ENCODE measurements around the gene GYG2. TPM values are rescaled to one million over a fixed set of nuclear protein-coding genes. Genes with fewer than 3 reads are reported as not detected.

GYG2 gene
- total and polyA plus RNA-seq, 2 donors (not counting 1 experiment from before 2014, with no cell fraction given): 8.9 to 10.6 TPM

DNA sequence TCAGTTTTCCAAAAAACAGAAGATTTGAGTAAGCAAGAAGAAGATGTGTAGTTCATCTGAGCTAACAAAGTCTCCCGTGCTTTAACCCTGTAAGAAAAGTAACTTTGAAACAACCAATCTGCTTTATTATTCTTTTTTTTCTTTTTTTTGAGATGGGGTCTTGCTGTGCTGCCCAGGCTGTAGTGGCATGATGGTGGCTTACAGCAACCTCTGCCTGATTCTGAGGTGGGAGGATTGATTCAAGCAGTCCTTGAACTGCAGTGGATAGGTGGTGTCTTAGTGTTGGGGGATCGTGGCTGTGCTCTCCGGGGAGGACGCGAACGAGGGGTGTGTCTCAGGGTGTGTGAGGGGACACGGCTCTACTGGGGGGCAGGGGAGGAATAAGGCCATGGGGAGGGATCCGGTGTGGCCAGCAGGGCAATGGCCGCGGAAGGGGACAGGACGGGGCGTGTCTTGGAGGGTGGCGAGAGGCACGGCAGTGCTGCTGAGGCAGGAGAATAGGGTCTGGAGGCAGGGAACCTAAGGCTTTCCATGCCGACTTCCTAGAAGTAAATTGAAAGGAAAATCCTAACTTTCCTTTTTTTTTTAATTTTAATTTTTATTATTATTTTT, 98.0 kb downstream of the GYG2 start:
- H2AFZ ChIP-seq (ENCODE audit: low read length): no peak overlapping the region
- no peaks in the 10 kb centered on the region for H4K20me1 ChIP-seq (ENCODE audit: control insufficient read depth, extremely low read depth, insufficient read depth, low read length)
- no peak overlapping the region for H3K9ac ChIP-seq (ENCODE audit: insufficient read depth, low read length)
- no peak for DNase-seq (ENCODE audit: low read depth in 2 of 2)
- H3K27ac ChIP-seq (ENCODE audit: insufficient read depth, low read length): no peak overlapping the region
- H3K4me1 ChIP-seq (ENCODE audit: control insufficient read depth, extremely low read depth, insufficient read depth, low read length): no peaks in the 10 kb centered on the region
- H3K36me3 ChIP-seq (ENCODE audit: control insufficient read depth, insufficient read depth, low read length): no peaks in the 10 kb centered on the region
- no peaks in the 10 kb centered on the region for H3K9me3 ChIP-seq (ENCODE audit: control insufficient read depth, insufficient read depth, low read depth, low read length)
- H3K4me2 ChIP-seq (ENCODE audit: extremely low read depth, insufficient read depth, low read length): no peak overlapping the region
- H3K4me3 ChIP-seq (replicated peaks in 1 of 4; ENCODE audit: control extremely low read depth in 1 of 4, insufficient read depth in 1 of 4, low read depth in 3 of 4, low read length in 4 of 4): no peak overlapping the region
- TF ChIP-seq, protein P1, sequence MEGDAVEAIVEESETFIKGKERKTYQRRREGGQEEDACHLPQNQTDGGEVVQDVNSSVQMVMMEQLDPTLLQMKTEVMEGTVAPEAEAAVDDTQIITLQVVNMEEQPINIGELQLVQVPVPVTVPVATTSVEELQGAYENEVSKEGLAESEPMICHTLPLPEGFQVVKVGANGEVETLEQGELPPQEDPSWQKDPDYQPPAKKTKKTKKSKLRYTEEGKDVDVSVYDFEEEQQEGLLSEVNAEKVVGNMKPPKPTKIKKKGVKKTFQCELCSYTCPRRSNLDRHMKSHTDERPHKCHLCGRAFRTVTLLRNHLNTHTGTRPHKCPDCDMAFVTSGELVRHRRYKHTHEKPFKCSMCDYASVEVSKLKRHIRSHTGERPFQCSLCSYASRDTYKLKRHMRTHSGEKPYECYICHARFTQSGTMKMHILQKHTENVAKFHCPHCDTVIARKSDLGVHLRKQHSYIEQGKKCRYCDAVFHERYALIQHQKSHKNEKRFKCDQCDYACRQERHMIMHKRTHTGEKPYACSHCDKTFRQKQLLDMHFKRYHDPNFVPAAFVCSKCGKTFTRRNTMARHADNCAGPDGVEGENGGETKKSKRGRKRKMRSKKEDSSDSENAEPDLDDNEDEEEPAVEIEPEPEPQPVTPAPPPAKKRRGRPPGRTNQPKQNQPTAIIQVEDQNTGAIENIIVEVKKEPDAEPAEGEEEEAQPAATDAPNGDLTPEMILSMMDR (conservative IDR thresholded peaks at IDR 0.05 in 1 of 2, IDR thresholded peaks at IDR 0.05 in 1 of 2; ENCODE audit: low read depth in 1 of 2, low read length in 2 of 2): no peak
- no peak for TF ChIP-seq EZH2 (IDR thresholded peaks at IDR 0.05; ENCODE audit: low read length, missing control alignments)
- H3K27me3 ChIP-seq (ENCODE audit: control insufficient read depth, insufficient read depth, low read length): no peaks in the 10 kb centered on the region
- no peaks in the 10 kb centered on the region for H3K79me2 ChIP-seq (ENCODE audit: control insufficient read depth, insufficient read depth, low read length)

DNA sequence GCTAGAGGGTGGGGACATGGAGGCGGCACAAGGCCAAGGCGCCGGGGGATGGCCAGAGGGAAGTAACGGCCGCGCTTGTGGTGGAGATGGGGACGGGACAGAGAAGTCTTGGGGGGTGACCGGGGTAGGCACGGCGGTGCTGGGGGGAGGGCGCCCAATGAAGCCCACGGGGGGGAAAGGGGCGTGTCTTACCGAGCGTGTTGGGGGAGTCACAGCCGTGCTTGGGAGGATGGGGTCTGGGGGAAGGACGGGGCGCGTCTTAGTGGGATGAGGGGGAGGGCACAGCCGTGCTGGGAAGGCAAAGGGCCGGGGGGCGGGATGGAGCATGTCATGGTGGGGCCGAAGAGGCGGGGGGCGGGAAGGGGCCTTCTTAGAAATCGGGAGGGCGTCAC, 99.5 kb downstream of the GYG2 start:
- Histone ChIP-seq H3K4me1 (ENCODE audit: control insufficient read depth, extremely low read depth, insufficient read depth, low read length) (no peaks in the 10 kb centered on the region), H3K27ac (ENCODE audit: insufficient read depth, low read length) (peak overlapping the region; percentile 44), H3K9ac (ENCODE audit: insufficient read depth, low read length) (peak overlapping the region; percentile 40), H3K79me2 (ENCODE audit: control insufficient read depth, insufficient read depth, low read length) (no peaks in the 10 kb centered on the region), H2AFZ (ENCODE audit: low read length) (peak overlapping the region; percentile 23), H3K4me3 (replicated peaks in 1 of 4; ENCODE audit: control extremely low read depth in 1 of 4, insufficient read depth in 1 of 4, low read depth in 3 of 4, low read length in 4 of 4) (peak overlapping the region; percentile 25 to 69 (median 30)), H4K20me1 (ENCODE audit: control insufficient read depth, extremely low read depth, insufficient read depth, low read length) (no peaks in the 10 kb centered on the region), H3K36me3 (ENCODE audit: control insufficient read depth, insufficient read depth, low read length) (no peaks in the 10 kb centered on the region), H3K4me2 (ENCODE audit: extremely low read depth, insufficient read depth, low read length) (peak overlapping the region; percentile 59), H3K9me3 (ENCODE audit: control insufficient read depth, insufficient read depth, low read depth, low read length) (no peaks in the 10 kb centered on the region), H3K27me3 (ENCODE audit: control insufficient read depth, insufficient read depth, low read length) (no peaks in the 10 kb centered on the region)
- DNase-seq (ENCODE audit: low read depth in 2 of 2): peak in 1 of 2 donors; percentile 83
- TF ChIP-seq EZH2 (IDR thresholded peaks at IDR 0.05; ENCODE audit: low read length, missing control alignments): no peak
- TF ChIP-seq, protein P1 (conservative IDR thresholded peaks at IDR 0.05 in 1 of 2, IDR thresholded peaks at IDR 0.05 in 1 of 2; ENCODE audit: low read depth in 1 of 2, low read length in 2 of 2): no peak

DNA sequence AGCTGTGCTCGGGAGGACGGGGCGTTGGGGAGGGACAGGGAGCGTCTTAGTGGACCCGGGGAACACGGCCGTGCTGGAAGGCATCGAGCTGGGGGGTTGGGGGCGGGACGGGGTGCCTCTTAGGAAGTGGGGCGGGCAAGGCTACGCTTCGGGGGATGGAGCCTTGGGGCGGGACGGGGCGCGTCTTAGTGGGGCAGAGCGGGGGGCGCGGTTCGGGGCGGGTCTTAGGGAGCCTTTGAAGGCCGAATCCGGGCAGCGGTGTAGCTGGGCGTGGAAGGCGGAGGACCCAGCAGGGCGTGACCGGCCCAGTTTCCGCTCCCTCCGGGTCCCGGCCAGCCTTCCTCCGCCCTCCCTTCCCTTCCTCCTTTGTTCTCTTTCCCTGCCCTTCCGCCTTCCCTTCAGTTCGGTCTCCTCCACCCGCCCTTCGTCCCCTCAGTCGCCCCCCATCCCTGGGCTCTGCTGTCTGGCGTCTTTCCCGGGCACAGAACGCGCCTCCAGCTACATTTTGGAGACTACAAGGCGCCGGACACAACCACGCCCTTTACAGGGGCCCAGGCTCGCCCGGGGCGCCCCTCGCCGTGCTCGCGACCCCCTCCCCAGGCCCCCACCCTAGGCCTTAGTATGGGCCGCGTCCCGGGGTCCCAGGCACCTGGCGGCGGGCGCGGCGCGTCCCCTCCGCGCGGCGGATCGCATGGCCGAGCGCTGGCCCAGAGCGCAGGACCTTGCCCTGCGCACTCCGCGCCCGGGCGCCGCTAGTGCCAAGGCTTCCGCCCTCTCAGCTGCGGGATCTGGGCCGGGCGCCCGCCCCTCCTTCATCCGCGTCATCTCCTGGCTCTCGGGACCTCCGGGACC, 100.1 kb downstream of the GYG2 start, which contains the start of gene ARSD:
TSS of gene ARSD (minus strand) at position 757 of the 852 bp plus-strand sequence. CDS start at position 693, 64 bp downstream.
- Histone ChIP-seq H3K4me1 (ENCODE audit: control insufficient read depth, extremely low read depth, insufficient read depth, low read length) (no peaks in the 10 kb centered on the region), H3K4me3 (replicated peaks in 1 of 4; ENCODE audit: control extremely low read depth in 1 of 4, insufficient read depth in 1 of 4, low read depth in 3 of 4, low read length in 4 of 4) (peak within 1 kb of the TSS; percentile 39 to 69 (median 56)), H3K79me2 (ENCODE audit: control insufficient read depth, insufficient read depth, low read length) (no peaks in the 10 kb centered on the region), H4K20me1 (ENCODE audit: control insufficient read depth, extremely low read depth, insufficient read depth, low read length) (no peaks in the 10 kb centered on the region), H2AFZ (ENCODE audit: low read length) (peak within 1 kb of the TSS; percentile 35), H3K4me2 (ENCODE audit: extremely low read depth, insufficient read depth, low read length) (peak within 1 kb of the TSS; percentile 71), H3K36me3 (ENCODE audit: control insufficient read depth, insufficient read depth, low read length) (no peaks in the 10 kb centered on the region), H3K27me3 (ENCODE audit: control insufficient read depth, insufficient read depth, low read length) (no peaks in the 10 kb centered on the region), H3K9me3 (ENCODE audit: control insufficient read depth, insufficient read depth, low read depth, low read length) (no peaks in the 10 kb centered on the region), H3K9ac (ENCODE audit: insufficient read depth, low read length) (peak within 1 kb of the TSS; percentile 86), H3K27ac (ENCODE audit: insufficient read depth, low read length) (peak within 1 kb of the TSS; percentile 93)
- DNase-seq (ENCODE audit: low read depth in 2 of 2): peak; percentile 92 to 96
- TF ChIP-seq, protein P1 (conservative IDR thresholded peaks at IDR 0.05 in 1 of 2, IDR thresholded peaks at IDR 0.05 in 1 of 2; ENCODE audit: low read depth in 1 of 2, low read length in 2 of 2): no peak
- no peak for TF ChIP-seq EZH2 (IDR thresholded peaks at IDR 0.05; ENCODE audit: low read length, missing control alignments)
